NCI-H1694 (cell line): ENCODE measurements around the gene CSNK1G2.
A peak's percentile ranks its signal among the peaks of the same experiment; 100 is the strongest.

Source experiments
- DNase-seq: peaks from one replicate; lab custom pipeline; 2025; lab: John Stamatoyannopoulos, UW

The CSNK1G2 gene

DNA sequence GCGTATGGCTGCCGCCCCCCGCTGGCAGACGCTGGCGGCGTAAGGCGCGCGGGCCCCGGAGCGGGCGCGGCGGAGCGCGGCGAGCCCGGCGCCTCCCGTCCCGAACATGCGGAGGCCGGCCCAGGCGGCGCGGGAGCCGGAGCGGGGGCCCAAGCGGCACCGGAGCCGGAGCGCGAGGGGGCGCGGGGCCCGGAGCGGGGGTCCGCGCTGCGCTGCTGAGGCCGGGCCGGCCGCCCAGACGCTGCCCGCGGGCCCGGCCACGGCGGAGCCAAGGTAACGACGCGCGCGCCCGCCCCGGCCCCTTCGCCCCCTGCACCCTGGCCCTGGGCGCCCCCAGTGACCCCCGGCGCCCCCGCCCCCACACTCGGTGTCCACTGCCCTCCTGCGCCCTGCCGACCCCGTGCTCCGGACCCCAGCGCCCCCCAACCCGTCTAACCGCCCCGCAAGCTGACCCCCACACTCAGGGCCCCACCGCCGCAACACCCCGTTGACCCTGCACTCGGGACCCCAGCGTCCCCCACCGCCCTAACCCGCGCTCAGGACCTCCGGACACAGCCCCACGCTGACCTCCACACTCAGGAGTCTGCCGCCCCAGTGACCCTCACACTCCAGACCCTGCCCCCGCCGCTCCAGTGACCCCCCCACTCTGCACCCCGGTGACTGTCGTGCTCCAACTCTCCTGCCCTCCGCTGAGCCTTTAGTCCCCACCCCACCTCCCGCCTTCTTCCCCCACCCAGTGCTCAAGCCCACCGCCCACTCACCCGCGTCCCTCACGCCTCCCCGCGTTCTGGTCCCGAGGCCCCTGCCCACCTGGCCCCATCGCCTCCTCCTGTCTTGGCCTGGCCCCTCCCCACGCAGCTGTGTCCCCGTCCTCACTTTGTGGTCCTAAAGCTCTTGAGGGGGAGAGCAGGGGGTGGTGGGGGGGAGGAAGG lies at the start of gene CSNK1G2:
Gene CSNK1G2 (plus strand): TSS at position 27 of the 932 bp plus-strand sequence. CDS start 28,601 bp downstream, outside the sequence.
- no peak for DNase-seq

DNA sequence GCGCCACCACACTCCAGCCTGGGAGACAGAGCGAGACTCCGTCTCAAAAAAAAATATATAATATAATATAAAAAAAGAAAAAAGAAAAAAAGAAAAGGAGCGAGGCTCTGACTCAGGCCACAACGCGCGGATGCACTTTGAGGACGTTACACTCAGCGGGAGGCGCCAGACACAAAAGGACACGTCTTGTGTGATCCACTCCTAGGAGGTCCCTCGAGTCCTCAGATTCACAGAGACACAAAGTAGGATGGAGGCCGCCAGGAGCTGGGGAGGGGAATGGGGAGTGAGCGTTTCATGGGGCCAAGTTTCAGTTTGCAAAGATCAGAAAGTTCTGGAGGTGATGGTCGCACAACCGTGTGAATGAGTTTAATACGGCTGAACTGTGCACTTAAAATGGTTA lies 47.2 kb upstream of the CSNK1G2 start:
- no peak for DNase-seq

- DNase-seq: no peak
These were observed 44.5 kb upstream of the CSNK1G2 start for GRCh38 chr19:1896508-1896907.

- no peak for DNase-seq
These were observed 39.0 kb upstream of the CSNK1G2 start for GRCh38 chr19:1901940-1902404.

- no peak for DNase-seq
These were observed 38.0 kb upstream of the CSNK1G2 start for GRCh38 chr19:1902923-1903322.

- no peak for DNase-seq
These were observed 36.2 kb upstream of the CSNK1G2 start for GRCh38 chr19:1904860-1905109.

DNA sequence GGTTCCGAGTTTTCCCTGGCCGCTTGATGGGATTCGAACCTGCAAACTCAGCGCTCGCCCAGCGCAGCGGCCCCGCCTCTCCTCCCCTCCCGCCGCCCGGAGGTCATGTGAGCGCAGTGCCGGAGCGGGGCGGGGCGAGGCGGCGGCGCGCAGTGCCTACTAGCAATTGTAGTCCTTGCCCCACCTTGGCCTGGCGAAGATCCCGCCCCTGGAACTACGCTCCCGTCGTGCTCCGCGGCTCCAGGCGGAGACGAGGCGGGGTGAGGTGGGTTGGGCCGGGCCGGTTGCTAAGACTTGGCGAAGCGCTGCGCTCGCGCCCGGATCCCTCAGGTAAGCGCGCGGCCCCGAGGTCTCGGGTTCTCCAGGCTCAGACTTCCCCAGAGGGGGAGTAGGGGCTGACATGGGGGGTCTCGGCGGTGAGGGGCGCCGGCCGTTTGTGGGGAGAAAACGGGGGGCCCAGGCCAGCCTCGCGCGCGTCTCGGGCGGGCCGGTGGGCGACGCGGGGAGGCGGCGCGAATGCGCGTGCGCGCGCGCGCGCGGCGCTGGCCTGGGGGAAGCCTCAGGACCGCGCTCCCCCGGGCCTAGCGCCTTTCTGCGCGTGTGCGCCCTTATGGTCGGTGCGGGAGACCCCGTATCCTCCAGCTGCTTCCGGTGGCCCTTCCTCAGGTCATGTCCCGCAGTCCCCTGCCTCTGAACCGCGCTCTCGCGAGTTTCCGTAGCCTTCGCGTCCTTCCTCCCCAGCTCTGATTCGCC lies 35.7 kb upstream of the CSNK1G2 start, which contains the start of the genes ADAT3 and SCAMP4:
Gene ADAT3 (plus strand): TSS at position 290 of the 753 bp plus-strand sequence. CDS start 6,649 bp downstream, outside the sequence.
Gene SCAMP4 (plus strand): TSS at position 290 of the 753 bp plus-strand sequence. CDS start 9,621 bp downstream, outside the sequence.
- peak; percentile 91 for DNase-seq

DNA sequence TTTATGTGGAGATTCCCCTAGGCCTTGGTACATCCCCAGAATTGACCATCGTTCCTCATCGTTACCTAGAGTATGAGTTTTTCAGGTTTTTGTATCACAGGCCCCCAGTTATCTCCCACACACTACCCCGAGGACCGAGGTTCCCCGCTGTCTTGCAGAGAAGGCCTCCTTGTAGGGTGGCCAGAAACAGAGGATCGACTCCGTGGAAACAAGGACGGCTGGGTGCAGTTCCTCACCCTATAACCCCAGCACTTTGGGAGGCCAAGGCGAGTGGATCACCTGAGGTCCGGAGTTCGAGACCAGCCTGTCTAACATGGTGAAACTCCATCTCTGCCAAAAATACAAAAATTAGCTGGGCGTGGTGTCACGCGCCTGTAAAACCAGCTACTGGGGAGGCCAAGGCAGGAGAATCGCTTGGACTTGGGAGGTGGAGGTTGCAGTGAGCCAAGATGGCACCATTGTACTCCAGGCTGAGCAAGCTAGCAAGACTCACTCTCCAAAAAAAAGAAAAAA lies 35.1 kb upstream of the CSNK1G2 start:
- no peak for DNase-seq

DNA sequence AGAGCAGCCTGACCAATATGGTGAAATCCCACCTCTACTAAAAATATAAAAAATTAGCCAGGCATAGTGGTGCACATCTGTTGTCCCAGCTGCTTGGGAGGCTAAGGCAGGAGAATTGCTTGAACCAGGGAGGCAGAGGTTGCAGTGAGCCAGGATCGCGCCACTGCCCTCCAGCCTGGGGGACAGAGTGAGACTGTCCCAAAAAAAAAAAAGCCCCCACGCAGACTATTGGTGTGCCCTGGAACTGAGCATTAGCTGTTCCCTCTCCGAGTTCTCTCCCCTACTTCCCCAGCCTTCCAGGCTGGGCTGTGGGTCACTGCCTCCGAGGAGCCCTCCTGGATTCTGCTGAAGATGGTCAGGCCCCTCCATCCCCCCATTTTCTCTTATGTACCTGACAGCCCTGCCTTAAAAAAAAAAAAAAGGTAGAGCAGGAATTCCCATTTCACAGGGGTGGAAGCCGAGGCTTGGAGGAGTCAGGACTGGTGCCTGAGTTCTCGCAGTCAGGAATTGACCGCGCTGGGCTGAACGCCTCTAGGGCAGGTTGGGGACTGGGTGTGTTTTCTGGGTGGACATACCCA lies 33.9 kb upstream of the CSNK1G2 start:
- DNase-seq: no peak

- DNase-seq: no peak
These were observed 33.2 kb upstream of the CSNK1G2 start for GRCh38 chr19:1907563-1908363.

DNA sequence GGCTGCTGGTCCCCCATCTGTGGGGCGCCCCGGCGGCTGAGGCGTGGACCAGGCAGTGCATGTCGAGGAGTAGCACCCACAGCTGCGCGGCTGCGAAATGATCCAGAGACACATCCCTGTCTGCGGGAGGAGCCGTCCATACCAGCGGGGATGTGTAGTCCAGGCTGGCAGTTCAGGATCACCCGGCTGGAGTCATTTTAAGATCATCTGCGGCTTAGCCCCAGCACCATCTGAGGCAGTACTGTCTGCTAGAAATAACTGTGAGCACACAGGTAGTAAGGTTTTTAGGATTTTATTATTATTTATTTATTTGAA lies 32.7 kb upstream of the CSNK1G2 start:
- DNase-seq: no peak

DNA sequence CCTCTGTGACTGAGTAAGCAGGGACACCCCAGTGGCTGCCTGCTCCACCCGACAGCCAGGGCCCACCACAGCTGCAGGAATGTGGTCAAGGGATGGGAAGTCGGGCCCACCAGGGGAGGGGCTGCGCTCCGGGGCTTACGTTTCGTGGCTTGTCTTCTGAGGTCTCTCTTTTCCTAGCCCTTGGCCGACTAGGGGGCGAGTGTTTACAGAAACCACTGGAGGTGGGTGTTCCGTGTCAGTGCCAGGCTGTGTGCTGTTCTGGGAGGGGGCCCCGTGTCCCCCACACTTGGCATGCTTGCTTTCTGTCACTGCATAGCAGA lies 31.3 kb upstream of the CSNK1G2 start:
- no peak for DNase-seq

DNA sequence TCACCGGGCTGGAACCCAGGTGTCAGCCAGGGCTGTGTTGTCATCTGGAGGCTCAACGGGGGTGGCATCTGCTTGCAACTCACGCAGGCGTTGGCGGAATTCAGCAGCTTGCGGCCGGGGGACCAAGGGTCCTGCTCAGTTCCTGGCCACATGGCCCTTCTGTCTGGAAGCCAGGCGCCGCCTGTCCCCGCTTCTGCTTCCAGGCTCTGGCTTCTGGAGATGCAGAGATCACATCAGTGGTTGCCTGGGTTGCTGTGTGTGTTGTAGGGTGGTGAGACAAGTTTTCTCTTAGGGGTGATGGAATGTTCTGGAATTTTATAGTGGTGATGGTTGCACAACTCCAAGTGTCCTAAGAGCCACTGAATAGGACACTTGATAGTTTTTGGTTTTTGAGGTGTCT lies 30.8 kb upstream of the CSNK1G2 start:
- no peak for DNase-seq

GRCh38 chr19:1911098-1911497 lies 29.9 kb upstream of the CSNK1G2 start:
- DNase-seq: no peak

- DNase-seq: no peak
These were observed 29.0 kb upstream of the CSNK1G2 start for GRCh38 chr19:1911995-1912394.

- no peak for DNase-seq
These were observed 28.0 kb upstream of the CSNK1G2 start for GRCh38 chr19:1912760-1913505.

DNA sequence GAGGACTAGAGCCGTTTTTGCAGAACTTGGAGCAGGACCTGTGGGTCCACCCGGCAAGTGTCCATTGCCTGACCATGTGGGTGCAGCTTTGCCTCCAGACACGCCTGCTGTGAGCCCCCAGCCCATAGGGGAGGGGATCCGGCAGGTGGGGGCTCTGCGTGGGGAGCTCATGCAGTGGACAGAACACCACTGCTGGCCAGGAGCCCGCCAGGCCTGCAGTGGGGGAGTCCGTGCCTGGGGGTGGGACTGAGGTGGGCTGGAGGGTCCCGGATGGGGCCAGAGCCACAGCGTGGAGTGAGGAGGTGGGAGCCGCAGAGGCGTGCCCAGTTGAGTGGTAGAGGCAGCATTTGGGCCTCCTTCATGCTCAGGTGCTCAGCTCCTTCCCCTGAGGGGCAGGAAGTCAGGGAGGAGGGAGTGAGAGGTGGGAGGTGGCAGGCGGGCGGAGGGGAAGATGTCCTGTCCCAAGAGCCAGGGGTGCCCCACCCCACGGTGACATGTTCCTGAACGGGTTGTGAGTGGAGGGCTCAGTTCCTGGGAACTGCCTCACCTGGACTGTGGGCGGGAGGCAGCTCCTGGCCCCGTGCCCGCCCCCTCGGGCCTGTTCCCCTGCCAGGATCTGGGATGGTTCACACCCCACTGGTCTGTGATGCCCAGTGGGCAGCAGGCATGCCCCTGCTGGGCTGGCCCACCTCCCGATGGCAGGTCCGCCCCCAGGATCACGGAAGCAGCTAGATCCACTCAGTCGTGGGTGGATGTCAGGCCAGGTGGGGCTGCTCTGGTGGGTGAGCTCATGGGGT lies 27.0 kb upstream of the CSNK1G2 start:
- no peak for DNase-seq

DNA sequence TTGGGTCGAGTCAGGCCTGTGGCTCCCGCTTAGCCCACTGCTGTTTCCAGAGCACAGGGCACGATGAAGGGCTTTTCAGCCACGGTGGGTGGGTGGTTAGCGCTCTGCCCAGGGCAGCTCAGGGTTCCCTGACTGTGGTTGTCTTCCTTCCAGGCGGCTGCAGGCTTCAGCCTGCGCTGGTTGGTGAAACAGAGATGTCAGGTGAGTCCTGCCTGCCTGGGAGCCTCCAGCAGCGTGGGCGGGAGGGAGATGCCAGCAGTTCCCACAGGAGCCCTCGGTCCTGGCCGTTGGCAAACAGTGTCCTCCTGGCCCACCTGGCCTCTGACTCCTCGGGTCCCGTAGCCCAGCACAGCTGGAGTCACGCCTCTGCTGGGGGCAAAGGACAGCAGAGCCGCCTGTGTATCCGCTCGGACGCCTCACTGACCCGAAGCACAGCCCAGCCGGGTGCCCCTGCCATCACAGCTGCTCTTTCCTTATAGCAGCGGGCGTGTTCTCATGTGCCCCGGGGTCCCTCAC lies 26.1 kb upstream of the CSNK1G2 start:
- DNase-seq: no peak

GRCh38 chr19:1917146-1917545 lies 23.8 kb upstream of the CSNK1G2 start:
- DNase-seq: no peak

- no peak for DNase-seq
These were observed 23.0 kb upstream of the CSNK1G2 start for GRCh38 chr19:1917926-1918325.
